HG03521 (cell line): ENCODE data around the gene LMF2.

Experiments used
- ATAC-seq: cut with Tn5 transposase; IDR thresholded peaks from one replicate; pipeline ENCODE4 v1.9.1; 2021; ENCODE audit warnings: mild to moderate bottlenecking, moderate library complexity; ENCODE audit not compliant: unreplicated experiment

LMF2 gene

GRCh38 chr22:50483106-50483505, 24.4 kb downstream of the LMF2 start:
- ATAC-seq = no peak

- ATAC-seq = no peak
Measured at GRCh38 chr22:50482107-50483074, 25.1 kb downstream of the LMF2 start.

DNA sequence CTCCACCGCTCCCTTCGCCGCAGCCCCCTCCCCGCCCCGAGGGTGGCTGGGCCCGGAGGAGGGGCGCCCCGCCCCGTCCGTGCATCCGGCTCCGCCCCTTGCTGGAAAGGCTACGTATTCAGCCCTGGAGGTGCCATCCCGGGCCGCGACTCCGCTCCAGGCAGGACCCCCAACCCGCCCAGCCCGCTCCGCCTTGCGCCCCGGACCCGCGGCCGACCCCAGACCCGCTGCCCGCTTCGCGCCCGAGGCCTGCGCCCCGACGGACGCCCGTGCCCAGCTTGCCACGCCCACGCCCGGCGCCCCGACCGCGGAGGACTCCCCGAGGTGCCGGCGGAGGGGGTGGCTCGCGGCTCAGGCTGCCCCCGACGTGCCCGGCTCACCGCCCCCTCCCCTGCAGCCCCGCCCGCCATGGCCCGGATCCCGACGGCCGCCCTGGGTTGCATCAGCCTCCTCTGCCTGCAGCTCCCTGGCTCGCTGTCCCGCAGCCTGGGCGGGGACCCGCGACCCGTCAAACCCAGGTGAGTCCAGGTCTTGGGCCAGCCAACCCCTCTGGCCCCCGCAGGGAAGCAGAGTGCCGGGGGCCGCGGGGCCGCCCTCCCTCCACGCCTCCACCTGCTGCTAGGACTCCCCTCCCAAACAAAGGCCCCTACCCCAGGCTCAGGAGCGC, 25.9 kb downstream of the LMF2 start, which contains the start of gene ADM2:
ADM2 (plus strand) TSS at position 104 of the 667 bp plus-strand sequence; CDS start at position 409, 305 bp downstream.
- ATAC-seq = no peak

DNA sequence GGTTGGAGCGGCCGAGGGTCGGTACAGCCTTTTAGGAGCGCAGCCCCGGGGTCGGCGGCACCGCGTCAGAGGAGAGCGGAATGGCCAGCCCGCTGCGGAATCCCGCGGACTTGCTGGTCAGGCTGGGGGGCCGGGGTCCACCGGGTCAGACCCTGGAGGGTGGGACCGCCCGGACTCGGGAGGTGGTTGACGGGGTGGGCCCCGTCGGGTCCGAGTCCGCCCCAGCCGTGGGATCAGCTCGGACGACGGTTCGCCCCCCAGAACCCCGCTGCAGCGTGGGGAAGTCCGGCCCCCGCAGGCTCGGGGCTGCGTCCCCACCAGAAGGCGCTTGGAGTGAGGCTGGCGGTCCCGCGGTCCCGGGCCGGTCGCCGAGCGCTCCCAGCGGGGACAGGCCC, 26.5 kb downstream of the LMF2 start:
- ATAC-seq = no peak

DNA sequence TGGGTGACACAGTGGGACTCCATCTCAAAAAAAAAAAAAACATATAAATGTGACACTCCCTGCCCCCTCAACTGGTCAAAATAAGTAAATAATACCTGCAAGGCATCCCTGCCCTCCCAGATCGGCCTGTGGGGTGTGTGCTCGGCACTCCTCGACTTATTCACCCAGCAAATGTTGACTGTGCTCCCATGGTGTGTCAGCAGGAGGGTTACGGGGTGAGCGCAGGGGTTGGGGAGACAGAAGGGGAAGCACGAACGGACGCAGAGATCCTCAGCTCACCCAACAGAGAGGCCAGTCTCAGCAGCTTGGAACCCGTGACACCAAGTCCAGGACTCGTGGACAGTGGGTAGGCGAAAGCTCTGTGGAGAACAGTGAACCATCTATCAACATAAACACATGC, 27.8 kb downstream of the LMF2 start:
- ATAC-seq = no peak

DNA sequence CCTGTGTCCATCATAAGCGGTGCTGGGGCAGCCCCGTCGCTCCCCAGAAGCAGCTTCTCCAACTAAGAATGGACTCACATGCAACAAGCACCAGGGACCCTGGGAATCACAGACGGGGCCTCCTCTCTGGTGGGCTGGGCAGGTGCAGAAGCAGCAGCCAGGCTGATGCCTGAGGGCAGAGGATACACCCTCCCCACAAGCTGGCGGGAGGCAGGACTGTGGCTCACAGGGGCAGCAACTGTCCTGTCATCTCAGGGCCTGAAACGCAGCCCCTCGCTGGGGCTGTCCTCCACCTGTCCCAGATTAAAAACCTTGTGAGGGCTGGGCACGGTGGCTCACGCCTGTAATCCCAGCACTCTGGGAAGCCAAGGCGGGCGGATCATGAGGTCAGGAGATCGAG, 29.6 kb downstream of the LMF2 start:
- no peak for ATAC-seq

- no peak for ATAC-seq
Measured at GRCh38 chr22:50476868-50477267, 30.6 kb downstream of the LMF2 start.

- ATAC-seq = no peak
Measured at GRCh38 chr22:50475652-50476002, 31.9 kb downstream of the LMF2 start.

DNA sequence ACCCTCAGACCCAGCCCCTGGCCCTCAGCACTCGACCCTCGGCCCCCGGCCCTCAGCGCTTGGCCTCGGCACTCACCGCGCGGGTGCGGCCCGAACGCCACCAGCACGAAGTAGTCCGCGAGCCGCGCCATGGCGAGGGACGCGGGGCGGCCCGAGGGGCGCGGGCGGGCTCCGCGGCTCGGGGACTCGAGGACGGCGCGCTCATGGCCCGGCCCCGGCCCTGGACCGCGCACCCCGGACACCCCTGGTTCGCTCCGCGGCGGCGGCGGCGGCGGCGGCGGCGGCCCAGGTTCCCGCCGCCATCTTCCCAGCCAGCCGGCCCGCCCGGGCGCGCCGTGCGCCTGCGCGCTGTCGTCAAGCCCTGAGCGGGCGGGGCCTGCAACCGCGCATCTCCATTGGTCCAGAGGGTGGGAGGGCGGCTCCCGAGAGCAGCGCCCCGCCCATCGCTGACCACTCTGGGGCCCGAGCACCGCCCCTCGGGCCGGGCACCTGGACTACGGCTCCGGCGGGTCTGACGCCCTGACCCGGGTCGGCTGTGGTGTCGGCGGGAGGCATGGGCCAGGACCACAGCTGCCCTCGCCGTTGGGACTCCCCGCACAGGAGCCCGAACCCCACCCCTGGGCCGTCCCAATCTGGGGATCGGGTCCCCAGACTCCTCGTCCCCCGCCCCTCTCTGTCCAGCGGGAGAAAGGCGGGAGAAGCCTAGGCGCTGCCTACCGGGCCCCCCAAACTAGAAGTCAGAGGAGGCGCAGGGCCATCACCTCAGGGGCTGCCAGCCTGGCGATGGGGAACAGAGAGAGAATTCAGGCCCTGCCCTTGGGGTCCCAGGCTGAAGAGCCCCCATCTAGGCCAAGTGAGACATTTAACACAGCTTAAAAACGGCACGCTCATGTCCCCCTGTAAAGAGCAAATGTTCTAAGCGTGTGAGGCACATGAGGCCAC, 32.5 kb downstream of the LMF2 start, which contains the start of gene SBF1:
SBF1 (minus strand) TSS at position 326 of the 942 bp plus-strand sequence; CDS start at position 131, 195 bp downstream.
- peak; percentile 72 for ATAC-seq

- ATAC-seq = no peak
Measured at GRCh38 chr22:50473855-50474671, 33.4 kb downstream of the LMF2 start.

DNA sequence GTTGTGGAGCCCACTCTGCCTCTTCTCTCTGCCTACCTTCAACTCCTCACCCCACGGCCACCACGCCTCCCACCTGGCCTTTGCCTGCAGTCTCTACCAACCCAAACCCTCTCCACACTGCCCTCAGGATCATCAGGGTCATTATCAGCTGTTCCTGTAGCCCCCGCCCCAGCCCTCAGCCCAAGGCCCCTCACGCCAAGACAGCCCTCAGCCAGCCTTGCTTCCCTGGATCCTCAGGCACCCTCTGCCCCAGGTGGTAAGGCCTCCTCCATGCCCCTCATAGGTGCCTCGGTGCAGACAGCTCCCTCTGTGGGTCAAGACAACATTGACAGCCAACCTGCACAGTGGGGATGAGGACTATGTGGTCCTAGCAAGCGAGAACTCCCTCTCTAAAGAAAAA, 34.4 kb downstream of the LMF2 start:
- no peak for ATAC-seq

DNA sequence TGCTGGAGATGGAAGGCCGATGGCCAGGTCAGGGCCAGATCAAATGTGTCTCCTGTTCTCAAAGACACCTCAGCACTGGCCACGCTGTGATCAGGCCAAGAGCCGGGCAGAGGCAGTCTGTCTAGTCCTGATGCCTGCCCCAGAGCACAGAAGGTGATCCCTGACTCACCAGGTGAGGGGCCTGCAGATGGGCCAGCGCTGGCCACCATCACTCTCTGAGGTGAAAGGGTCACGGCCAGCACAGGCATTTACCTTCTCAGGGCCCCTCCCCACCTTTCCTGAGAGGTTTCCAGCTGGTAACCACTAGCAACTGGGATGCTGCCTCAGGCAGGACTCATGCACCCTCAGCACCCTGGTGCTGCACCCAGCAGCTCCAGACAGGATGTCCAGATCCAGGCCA, 35.5 kb downstream of the LMF2 start:
- ATAC-seq = no peak

GRCh38 chr22:50471197-50471847, 36.2 kb downstream of the LMF2 start:
- no peak for ATAC-seq

GRCh38 chr22:50470491-50470890, 37.0 kb downstream of the LMF2 start:
- ATAC-seq = no peak

DNA sequence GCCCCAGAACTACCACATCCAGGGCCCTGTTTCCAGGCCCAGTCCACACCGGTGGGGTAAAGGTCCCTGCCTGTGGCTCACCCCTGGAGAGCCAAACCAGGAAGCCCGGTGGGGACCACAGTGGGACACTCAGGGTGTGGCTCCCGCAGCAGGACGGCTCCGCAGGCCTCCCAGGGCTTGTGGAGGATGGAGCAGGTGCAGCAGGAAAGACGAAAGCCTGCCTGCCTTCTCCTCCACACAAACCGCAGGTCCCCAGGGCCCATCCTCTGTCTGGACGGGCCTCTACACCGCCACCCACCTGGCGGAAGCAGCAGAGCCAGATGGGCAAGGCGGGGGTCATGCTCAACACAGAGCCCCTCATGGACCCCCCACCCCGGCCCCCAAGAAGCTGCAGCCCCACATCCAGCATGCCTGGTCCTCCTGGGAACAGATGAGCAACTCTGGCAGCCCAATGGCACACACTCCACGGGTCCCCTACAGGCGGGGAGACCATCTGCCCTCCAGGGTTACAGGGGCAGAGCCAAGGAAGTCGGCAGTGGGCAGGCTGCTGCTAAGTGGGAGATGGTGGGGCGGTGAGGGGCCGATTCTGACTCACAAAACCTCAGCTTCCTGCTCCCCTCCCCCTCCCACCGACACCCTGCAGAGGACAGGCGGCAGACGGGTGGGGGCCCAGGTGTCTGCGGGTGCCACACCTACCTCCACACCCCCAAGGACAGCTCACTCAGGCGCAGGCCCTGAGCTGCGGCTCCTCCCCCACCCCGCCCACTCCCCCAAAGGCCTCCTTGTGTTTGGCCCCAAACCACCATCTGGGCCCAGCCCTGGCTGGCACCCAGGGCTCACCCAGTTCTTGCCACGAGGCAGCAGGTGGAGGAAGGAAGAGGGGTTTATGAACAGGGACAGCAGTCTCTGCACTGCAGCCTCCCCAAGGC, 37.9 kb downstream of the LMF2 start:
- ATAC-seq = peak; percentile 57

DNA sequence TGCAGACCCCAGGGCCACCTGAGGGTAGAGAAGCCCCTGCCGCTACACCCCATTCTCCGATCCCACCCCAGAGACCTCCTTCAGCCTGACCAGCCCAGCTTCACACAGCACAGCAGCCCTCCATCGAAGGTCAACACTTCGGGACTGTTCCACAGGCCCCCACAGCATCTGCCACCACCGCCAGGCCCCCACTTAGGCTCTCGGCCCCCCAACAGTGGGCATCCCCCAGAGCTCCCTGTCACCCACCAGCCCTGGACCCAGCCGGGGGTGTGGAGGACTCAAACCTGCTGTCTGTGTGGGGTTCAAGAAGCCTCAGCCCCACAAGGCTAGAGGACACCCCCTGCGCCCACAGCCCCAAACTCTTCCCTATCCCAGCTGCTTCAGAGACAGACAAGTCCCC, 38.9 kb downstream of the LMF2 start:
- no peak for ATAC-seq

DNA sequence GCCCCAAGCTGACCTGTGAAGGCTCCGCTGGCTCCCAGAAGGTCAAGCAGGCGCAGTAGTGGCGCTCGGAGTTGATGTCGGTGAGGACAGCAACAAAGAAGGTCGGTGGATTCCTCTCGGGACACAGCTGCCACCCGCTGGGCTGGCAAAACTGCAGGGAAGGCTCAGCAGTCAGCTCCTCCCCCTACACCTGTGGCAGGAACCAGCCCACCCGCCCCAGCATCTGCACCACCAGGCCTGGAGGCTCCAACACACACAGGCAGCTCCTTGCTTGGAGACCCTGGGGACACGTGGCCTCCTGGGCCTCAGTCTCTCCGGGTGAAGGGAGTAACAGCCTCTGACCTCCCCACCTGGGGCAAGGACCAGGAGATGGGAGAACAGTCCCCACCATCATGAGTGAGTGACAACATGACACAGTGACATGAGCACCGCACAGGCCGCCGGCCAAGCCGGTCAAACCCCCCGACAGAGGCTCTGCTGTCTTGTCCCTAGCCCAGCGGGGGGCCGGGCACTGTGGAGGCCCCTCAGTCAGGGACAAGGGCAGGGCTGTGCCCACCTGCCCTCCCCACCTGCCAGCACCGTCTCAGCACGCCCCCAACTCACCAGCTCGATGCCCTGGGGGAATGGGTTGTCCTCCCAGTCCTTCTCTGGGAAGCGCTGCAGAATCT, 39.6 kb downstream of the LMF2 start:
- ATAC-seq = no peak

GRCh38 chr22:50467341-50467740, 40.2 kb downstream of the LMF2 start:
- no peak for ATAC-seq
